Activated CD4-positive, alpha-beta T cell treated with anti-CD3 and anti-CD28 coated beads, Interleukin-2, amount 50 U/mL, for 4 hours (primary cell): ENCODE data around the gene CCP110.
A peak's percentile ranks its signal among the peaks of the same experiment; 100 is the strongest.

Experiments used
- DNase-seq, 2 experiments: peaks; one replicate each; pipeline ENCODE4 v3.0.0-alpha.2; 2020

CCP110 gene

GRCh38 chr16:19601083-19601976 lies 77.6 kb downstream of the CCP110 start:
- DNase-seq, result peak; percentile 7 to 13
